T-helper 1 cell (primary cell): ENCODE measurements around the gene PRPSAP2.

ENCODE experiments used
- DNase-seq, 5 donors: peaks; one replicate each; pipeline ENCODE4 v3.0.0-alpha.2; 2012 to 2020

Gene PRPSAP2

DNA sequence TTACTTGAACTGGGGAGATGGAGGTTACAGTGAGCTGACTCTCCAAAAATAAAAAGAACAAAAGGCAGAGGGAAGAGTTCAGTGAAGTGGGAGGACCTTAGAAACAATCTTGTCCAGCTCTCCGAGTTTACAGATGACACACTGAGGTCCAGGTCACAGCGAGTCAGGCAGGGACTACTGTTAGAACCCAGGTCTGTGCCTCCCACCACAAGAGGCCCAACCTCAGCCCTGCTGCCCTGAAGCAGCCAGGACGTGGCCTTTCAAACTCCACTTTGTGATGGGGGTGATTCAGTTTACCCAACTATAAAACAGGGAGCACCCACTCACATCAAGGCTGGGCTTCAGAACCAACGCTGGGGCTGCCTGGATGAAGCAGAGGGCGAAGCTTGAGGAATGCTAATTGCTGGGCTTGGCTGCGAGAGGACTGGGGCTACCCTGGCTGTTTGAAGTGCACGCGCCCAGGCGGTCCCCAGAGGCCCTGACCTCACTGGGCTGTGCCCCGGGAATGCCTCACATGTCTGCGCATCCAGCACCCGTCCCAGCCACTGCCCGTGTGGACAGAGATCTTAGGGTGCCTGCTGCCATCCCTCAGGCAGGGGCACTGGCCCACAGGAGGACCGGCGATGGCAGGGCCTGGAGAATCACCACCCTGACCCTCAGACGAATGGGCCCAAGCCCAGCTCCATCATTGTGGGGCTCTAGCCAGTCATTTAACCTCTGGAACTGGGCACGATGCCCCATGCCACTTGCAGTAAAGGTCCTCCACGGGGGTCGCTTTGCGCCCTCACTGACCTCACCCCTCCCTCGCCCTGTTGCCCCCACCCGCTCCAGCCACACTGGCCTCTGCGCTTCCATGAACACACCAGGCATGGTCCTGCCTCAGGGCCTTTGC, 105.4 kb downstream of the PRPSAP2 start:
- no peak for DNase-seq

DNA sequence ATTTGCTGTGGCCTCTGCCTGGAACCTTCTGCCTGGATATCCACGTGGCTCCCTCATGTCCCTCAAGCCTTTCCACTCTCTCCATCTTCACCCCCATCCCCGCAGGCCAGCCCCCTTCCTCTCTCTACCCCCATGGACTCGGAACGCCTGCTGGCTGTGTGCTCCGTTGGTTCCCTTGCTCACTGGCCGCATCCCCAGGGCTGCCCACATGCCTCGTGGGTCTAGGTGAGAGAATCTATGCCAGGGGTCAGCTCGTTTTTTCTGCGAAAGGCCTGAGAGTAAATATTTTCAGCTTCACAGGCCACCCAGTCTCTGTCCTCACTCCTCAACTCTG, 106.1 kb downstream of the PRPSAP2 start:
- DNase-seq: no peak

DNA sequence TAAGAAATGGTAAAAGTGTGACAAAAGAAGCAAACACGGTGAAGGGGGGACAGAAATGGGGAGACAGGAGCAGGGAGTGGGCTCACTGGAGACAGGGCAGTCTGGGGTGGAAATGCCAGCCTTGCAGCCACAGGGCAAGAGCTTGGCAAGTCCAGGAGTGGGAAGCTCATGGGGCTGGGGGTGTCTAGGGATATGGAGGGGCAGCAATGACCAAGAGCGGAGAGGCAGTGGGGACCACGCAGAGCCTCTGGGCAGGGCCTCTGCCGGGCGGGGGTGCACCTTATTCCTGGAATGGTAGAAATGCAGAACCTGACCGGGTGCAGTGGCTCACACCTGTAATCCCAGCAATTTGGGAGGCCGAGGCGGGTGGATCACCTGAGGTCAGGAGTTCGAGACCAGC, 106.6 kb downstream of the PRPSAP2 start:
- no peak for DNase-seq

DNA sequence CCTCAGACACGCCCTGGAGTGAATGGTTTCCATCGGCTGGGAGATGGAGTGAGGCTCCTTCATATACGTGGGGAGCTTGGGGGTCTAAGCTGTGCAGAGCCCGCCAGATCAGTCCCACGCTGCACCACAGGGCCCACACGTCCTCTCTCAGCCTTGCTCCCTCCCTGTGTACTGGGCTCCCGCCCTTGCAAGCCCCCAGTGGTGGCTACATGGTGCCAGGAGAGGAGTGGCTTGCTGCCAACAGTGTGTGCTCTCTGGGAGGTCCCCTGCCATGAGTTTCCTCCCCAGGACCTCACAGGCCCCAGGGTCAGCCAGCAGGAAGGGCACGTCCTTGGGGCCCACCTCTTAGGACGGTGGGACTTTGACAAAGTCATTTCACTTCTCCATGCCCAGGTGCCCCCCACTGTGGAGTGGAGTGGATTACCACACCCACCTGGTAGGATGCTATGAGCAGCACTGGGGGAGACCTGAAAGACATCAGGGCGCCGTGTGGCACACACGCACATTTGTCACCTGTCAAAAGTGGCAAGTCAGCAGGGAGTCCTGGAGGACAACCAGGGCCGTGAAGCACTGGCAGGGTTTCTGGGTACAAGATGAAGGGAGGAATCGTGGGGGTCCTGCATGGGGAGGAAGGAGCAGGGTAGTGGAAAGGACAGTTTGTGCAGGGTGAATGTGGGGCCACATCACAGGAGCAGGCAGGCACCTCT, 107.8 kb downstream of the PRPSAP2 start:
- no peak for DNase-seq

DNA sequence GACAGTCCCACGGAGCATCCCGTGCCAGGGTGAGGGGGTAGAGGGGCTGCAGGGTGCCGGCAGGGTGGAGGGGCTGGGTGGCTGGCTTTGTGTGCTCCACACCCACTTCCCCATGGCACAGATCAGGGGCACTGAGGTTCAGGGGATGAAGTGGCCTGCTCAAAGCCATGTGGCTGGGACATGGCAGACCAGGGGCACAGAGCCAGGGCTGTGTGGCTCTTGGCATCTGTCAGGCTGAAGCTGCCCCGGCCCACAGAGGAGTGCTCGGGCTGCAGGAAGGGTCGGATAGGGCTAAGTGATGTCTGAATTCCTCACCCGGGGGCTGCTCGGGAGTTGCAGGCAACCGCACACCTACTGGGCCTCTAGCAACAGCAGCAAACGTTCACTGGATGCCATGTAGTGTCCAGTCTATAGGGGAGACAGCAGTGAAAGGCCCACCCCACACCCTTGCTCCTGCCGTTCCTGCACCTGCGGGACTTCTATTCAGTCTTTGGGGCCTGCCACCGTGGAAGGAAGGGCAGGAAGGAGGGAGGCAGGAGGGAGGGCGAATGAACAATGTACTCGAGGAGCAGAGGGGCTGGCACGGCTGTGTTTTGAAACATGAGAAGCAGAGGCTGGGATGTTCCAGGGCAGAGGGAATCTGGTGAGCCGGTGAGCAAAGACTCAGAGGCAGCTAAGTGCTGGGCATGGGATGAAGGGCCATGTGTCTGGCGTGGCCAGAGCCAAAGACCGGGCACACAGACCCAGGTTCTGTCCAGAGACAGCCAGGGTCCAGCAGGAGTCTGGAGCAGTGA, 109.1 kb downstream of the PRPSAP2 start:
- no peak for DNase-seq

DNA sequence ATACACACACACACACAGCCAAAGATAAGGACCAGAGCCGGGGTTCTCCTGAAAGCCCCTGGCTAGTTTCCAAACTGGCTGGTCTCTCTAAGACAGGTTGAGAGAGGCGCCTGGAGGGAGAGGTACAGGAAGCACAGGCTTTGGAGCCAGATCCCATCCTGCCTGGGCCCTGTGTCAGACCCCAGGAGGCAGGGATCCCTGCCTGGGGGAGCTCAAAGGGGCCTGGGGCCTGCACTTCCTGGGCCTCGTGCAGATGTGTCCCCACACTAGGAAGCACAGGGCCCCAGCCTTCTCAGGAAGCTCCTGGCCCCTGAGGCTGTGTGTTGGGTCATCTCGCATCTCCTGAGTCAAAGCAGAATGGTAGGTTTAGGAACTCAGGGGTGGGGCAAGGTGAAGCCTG, 110.0 kb downstream of the PRPSAP2 start:
- DNase-seq: no peak

DNA sequence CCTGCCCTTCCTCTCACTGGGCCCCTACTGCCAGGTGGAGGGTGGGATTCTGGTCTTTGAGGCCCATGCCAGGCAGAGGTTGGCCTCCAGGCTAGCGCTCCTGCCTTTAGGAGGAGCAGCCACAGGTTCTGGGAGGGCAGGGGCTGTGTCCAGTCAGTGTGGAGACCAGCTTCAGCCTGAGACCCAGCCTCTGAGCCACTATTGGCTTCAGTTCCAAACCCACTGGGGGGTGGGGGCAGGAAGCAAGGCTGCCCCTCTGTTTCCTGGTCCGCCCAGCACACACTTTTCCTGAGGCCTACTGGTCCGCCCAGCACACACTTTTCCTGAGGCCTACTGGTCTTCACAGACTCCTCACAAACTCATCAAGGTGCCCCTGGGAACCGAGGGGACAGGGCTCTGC, 110.4 kb downstream of the PRPSAP2 start:
- no peak for DNase-seq

DNA sequence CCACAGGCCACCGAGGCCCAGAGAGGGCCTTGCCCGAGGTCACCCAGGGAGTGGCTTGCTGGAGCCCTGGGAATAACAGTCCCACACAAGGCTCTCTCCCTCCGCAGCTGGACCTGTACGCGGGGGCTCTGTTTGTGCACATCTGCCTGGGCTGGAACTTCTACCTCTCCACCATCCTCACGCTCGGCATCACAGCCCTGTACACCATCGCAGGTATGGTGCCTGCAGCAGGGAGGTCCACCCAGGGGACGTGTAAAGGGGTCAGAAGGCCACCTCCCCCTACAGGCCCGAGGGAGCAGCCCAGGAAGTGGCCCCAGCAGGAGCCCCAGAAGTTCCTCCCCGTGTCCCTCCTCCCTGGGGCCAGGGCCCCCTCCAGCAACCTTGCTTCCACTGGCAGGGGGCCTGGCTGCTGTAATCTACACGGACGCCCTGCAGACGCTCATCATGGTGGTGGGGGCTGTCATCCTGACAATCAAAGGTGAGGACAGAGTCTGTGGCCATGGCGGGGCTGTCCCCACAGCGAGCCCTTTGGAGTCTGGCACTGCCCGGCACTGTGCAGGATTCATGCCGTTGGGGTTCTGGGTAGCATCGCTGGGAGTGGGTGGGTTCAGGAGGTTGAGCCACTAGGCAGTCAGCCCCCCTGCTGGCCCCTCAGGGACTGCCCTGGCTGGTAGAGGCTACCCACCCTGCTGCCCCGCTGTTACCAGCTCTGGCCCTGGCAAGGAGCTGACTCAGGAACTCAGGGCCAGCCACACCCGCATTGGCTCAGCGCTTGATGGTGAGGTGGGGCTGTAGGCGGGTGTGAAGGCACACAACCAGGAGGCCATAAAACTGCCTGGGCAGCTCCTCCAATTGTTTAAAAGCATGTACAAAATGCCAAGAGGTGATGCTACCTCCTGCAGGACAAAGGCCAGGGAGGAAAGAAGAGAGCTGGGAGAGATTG, 111.3 kb downstream of the PRPSAP2 start:
- DNase-seq: no peak

DNA sequence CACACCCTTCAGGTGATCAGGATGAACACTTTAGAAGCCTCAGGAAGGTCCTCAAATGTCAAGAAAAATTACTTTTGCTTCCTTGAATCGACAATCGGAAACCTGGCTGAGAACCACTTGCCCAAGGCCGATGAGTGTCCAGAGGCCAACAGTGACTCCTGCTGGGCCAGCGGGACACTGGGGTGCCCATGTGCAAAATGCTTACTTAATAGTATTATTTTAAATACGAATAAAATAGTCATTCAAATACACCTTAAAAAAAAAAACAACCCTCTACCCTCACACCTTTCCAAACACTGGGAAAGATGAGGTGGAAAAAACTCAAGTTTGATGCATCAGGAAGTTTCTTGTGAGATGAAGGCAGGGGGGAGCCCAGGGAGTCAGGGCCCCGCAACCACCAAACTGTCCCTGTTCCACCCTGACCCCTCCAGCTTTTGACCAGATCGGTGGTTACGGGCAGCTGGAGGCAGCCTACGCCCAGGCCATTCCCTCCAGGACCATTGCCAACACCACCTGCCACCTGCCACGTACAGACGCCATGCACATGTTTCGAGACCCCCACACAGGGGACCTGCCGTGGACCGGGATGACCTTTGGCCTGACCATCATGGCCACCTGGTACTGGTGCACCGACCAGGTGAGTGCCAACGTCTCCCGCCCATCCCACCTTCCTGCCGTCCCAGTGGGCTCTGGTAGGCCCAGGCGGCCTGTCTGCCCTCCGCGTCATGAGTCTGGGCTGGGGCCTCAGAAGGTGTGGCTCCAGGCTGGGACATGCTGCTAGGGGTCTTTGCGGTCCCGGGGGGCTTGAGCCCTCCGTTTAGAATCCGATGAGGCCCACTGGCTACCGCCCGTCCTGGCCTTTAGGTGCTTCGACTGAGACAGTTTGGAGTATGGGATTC, 112.9 kb downstream of the PRPSAP2 start:
- no peak for DNase-seq

DNA sequence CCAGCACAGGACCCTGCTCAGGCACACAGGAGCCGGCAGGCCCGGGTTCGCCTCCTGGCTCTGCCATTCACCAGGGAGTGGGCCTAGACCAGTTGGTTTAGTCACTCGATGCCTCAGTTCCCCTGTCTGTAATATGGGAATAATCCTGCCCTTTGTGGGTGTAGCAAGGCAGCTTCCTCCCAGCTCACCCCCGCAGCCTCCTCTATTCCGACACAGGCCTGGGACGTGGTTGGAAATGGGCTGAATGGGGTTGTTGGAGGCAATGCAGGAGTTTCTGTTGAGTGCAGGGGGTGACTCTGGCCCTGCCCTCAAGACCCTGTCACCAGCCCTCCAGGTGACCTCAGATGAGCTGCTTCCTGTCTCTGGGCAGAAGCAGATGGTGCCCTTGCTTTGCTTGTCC, 113.9 kb downstream of the PRPSAP2 start:
- no peak for DNase-seq

DNA sequence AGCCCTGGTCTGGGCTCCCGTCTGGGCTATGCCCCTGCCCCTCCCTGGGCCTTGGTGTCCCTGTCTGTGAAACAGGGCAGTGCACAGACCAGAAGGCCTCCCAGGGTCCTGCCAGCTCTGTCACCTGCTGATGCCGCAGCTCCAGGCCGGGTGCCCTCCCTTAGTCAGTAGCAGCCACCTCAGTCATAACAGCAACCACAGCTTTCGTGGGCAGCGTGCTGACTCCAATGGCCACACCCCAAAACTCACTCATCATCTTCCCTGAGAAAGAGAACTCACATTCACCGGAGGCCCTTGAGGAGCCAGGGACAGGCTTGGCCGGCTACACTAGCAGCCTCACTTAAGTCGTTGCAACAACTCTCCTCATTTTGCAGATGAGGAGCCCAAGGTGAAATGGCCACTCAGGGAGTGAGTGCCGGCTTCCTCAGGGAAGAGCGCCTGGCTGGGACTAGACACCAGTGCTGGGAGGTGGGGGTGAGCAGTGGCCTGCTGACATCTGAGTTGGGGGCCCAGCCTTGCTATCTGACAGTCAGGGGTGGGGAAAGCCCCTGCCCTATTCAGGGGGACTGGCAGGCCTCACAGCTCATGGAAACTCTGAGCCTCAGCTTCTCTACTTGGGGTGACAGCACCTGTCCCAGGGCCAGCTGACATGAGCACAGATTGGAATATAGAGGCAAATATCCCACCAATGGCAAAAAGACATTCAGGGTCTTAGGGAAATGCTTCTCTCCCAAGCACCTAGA, 116.6 kb downstream of the PRPSAP2 start:
- DNase-seq: no peak

DNA sequence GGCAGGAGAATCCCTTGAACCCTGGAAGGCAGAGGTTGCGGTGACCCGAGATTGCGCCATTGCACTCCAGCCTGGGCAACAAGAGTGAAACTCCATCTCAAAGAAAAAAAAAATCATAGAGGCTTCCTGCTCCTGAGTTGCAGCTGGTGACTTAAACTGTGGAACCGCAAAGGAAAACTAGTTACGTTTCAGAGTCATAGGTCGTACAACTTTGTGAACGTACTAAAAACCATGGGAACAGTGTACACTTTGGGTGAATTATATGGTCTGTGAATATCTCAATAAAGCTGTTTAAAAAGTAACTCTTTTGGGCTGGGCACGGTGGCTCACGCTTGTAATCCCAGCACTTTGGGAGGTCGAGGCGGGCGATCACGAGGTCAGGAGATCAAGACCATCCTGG, 117.7 kb downstream of the PRPSAP2 start:
- no peak for DNase-seq

DNA sequence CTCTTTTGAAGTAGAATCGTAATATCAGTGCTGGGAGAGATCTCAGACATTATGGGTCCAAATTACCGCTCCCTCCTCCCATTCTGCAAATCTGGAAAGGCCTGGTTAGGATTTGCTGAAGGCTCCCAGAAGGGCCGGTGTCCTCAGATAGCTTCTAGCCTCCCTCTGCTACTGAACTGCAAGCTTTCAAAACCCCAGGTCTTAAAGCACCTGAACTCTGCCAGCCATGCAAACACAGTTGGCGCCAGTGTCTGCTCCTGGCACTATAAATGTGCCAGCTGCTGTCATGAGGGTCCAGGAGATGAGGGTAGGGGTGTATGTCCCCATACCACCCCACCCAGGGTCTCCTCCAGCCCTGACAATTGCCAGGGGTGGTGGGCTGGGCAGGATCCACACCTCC, 118.3 kb downstream of the PRPSAP2 start:
- DNase-seq: no peak

DNA sequence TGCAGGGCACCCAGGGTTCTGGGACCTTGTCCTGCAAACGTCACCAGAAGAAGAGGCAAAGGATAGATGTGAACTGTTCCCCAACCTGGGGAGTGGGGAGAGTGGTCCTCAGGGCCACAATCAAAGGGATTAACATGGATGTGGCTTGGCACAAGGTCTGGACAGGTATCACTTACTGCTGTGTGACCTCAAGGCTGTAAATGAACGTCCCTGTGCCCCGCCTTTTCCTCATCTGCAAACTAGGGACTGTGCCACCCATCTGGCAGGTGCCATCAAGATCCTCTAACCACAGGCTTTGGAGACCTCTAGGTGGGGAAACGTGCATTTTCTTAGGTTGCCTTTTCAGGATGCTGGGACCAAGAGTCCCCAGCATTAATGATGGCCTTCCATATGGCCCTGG, 119.1 kb downstream of the PRPSAP2 start:
- DNase-seq: no peak

DNA sequence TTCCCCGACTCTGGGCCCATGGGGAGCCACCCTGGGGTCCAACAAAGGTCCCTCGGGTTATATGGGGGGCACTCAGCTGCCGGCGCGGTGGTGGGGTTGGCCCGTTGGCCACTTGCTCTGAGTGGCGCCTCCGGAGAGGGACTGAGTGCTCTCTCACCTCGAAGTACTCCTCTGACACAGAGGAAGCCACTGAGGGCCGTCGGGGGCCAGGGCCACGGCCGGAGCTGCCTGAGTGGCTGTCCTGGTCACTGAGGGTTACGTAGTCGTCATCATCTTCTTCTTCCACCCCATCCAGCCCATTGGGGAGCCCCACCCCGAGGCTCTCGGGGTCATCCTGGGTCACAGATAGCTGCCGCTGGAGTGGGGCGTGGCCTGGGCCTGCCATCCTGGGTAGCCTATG, 119.7 kb downstream of the PRPSAP2 start:
- no peak for DNase-seq

DNA sequence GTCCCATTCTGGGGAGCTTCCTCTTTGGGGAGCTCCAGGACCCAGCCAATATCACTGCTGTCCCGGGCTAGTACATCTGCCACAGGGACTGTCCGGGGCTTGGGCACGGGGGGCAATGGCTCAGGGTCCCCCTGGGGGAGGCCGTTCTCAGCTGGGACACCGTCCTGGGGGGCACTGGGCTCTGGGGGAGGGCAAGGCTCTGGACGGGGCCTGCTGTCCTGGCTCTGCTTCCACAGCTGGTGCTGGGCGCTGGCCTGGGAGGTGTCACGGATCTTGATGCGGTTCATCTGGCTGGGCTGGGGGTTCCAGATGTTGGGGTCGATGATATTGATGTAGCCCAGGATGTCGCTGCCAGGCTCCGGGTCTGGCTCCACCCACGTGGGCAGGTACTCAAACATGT, 120.1 kb downstream of the PRPSAP2 start:
- DNase-seq: no peak

DNA sequence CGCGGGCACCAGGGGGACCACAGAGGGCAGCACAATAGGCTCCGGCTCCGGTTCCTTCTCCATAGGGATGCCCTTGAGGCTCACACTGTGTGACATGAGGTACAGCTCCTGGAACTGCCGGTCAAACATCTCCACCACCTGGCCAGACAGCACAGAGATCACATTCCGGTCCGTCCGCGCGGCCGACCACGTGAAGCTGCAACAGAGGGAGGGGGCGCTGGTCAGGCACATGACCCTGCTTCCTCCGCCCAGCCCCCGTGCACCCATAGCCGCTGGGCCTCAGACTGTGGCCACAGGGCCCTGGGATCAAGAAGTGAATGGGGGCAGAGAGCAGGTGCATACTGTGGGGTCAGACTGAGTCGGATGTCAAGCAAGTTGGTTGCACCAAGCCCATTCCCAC, 120.7 kb downstream of the PRPSAP2 start:
- DNase-seq: no peak
